ENCODE results near the gene HNRNPA3.

HNRNPA3 gene

DNA sequence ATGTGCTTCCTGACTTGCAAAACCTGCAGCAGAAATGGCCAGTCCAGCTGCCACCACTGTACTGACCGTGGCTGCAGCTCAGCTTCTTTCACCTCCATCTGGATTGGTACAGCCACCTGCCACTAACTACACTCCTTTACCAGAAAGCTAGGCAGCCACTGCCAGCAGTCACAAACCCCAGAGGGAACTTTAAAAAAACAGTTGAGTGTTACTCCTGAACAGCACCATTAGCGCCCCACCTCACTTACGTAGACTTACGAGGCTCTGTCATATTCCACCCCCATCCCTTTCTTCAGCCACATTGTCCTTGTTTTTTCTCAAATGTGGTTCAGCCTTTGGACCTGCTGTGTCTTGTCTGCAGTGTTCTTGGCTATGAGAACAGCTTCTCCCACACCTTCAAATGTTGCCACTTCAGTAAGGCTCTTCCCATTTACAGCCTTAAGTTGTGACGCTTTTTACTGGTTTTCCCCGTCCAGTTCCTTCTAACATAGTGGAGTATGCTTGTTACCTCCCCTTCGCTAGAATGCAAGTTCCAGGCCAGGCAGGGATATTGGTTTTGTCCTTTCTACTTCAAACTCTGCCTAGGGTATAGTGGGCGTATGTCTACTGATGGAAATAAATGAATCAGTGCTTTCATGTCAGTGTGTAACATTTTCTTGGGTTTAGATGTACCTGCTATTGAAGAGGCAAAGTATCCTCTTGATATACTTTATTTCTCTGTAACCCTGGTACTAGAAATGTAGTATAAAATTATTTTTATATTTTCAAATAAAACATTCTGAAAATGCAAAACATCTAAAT is 17.0 kb downstream of the HNRNPA3 start:
- no peak overlapping the region for H3K4me3 ChIP-seq (ENCODE audit: low read depth, low read length)
- TF ChIP-seq, protein P1, sequence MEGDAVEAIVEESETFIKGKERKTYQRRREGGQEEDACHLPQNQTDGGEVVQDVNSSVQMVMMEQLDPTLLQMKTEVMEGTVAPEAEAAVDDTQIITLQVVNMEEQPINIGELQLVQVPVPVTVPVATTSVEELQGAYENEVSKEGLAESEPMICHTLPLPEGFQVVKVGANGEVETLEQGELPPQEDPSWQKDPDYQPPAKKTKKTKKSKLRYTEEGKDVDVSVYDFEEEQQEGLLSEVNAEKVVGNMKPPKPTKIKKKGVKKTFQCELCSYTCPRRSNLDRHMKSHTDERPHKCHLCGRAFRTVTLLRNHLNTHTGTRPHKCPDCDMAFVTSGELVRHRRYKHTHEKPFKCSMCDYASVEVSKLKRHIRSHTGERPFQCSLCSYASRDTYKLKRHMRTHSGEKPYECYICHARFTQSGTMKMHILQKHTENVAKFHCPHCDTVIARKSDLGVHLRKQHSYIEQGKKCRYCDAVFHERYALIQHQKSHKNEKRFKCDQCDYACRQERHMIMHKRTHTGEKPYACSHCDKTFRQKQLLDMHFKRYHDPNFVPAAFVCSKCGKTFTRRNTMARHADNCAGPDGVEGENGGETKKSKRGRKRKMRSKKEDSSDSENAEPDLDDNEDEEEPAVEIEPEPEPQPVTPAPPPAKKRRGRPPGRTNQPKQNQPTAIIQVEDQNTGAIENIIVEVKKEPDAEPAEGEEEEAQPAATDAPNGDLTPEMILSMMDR (IDR thresholded peaks at IDR 0.05; ENCODE audit: borderline replicate concordance, insufficient read depth, low read depth, low read length), result no peak

DNA sequence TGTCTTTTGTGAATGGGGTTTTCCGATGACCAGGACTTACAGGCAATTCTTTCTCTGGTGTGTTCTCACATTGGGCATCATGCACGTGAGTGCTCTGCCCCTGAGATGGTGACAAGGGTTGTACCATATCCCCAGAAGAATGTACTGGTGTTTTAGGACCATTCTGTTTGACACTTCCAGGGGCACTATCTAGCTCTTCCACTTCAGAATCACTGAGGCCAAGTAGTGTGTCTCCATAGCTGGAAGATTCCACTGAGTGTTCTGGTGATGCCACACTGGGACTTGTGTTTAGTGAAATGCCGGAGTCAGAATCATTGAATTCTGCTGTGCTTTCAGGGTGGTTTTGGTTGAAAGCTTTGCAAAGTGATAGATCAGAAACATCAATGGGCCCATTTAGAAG is 18.7 kb downstream of the HNRNPA3 start:
- TF ChIP-seq, protein P1 (IDR thresholded peaks at IDR 0.05; ENCODE audit: borderline replicate concordance, insufficient read depth, low read depth, low read length), result no peak
- H3K4me3 ChIP-seq (ENCODE audit: low read depth, low read length), result no peak overlapping the region

DNA sequence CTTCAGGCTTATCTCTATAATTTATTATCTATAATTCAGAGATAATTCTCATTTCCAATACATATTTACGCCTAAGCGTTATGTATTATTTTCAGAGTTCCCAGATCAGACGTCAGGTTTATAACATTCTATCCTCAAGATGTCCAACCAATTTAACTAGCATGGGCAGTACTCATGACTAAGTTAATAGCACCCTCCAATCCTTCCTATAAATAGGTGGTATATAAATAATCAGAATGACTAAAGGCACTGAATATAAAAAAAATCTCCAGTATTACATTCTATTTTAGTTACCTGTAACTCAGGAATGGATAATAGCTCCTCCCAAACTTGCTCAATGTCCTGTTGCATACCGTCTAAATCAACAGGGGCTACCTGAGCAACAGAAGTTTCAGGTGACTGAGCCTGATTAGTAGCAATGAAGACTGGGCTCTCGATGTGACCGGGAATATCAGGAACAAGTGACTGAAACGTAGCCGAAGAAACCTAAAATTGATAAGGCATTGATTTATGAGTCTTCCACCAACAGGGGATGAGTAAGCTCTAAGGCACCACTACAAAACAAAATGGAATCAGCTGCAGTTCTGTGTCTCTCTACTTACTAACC is 19.6 kb downstream of the HNRNPA3 start:
- TF ChIP-seq, protein P1 (IDR thresholded peaks at IDR 0.05; ENCODE audit: borderline replicate concordance, insufficient read depth, low read depth, low read length), result no peak
- H3K4me3 ChIP-seq (ENCODE audit: low read depth, low read length), result no peak overlapping the region

DNA sequence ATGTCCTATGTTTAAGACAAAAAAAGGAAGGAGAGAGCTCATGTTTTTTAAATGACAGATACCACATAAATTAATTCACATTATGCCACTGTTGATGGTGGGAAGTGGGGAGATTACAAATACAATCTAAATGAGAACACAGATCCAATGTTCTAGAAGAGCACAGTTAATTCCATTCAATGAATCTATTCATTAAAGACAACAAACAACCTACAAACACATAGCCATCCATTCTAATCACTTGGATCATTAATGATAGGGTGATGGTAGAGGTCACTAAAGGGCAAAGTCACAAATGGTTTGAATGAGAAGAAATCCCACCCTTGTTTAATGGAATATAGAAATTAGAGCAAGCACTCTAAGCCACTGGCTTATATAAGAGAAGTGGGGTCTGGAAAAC is 21.7 kb downstream of the HNRNPA3 start:
- TF ChIP-seq, protein P1 (IDR thresholded peaks at IDR 0.05; ENCODE audit: borderline replicate concordance, insufficient read depth, low read depth, low read length), result no peak
- H3K4me3 ChIP-seq (ENCODE audit: low read depth, low read length), result no peak overlapping the region

DNA sequence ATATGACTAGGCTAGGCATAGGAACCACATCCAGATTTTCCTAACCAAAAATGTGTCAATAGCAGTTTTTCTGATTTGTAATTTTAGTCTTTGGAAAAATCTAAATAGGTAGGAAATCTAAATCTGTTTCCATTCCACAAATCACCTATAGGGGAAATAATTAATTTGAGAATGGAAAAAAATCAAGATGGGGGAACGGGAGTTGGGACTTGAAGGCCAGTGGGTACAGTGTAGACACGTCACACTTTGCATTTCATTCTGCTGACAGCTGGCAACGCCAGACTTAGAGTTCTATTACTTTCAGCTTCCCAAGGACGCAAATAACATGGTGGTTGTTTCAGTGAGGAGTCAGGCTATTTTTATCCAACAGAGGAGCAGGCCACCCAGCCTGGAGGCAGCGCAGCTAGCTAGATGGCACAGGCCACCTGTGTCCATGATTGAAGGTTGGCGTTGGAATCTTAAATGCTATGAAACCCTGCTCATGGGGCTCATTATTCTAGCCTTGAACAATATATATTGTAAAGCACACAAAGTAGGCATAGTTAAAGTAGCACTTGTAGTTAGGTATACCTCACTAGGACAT is 23.4 kb downstream of the HNRNPA3 start:
- TF ChIP-seq, protein P1 (IDR thresholded peaks at IDR 0.05; ENCODE audit: borderline replicate concordance, insufficient read depth, low read depth, low read length), result no peak

DNA sequence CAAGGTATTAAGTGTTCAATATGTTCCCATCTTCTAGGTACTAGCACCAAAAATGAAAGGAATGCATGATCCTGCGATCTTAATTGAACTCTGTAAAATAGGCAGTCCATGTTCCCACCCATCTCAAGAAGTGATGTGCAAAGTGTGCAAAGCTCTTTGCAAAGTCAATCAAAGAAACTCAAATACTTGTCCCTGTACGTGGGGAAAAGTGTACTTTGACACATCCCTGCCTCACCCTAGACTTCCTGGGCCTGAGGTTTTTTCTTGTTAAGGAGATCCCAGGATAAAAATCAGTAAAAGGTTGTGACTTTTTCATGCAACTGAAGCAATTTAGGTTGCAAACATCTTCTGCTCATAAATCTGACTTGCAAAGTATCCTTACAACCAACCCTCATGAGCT is 25.3 kb downstream of the HNRNPA3 start:
- no peak overlapping the region for H3K4me3 ChIP-seq (ENCODE audit: low read depth, low read length)
- TF ChIP-seq, protein P1 (IDR thresholded peaks at IDR 0.05; ENCODE audit: borderline replicate concordance, insufficient read depth, low read depth, low read length), result no peak

More for the DNA sequence above, 23.4 kb downstream of the HNRNPA3 start:
- no peak overlapping the region for H3K4me3 ChIP-seq (ENCODE audit: low read depth, low read length)

Data from GM12875 (cell line).